ENCODE measurements around the gene MIS18A. TPM values are rescaled to one million over a fixed set of nuclear protein-coding genes. Genes with fewer than 3 reads are reported as not detected.
"Not testable (repeated sequence)": the region's sequence is repeated elsewhere in the genome, so short reads cannot be mapped to it uniquely, and the experiment has no call there.

MIS18A gene
- total RNA-seq, 1 experiment from 2014 or later = 14.9 TPM

- DNase-seq = no peak
- no peaks in the 10 kb centered on the region for H3K27me3 ChIP-seq
- H3K36me3 ChIP-seq = peaks cover 3% of the 10 kb centered on the region
- H3K9me3 ChIP-seq = no peaks in the 10 kb centered on the region
- H3K4me3 ChIP-seq = no peak overlapping the region
These were observed 2.2 kb downstream of the MIS18A start for GRCh38 chr21:32276671-32277070.

GRCh38 chr21:32270748-32271147, 8.1 kb downstream of the MIS18A start:
- no peak overlapping the region for H3K4me3 ChIP-seq
- no peaks in the 10 kb centered on the region for H3K27me3 ChIP-seq
- no peak for DNase-seq
- peaks cover 22% of the 10 kb centered on the region for H3K36me3 ChIP-seq
- no peaks in the 10 kb centered on the region for H3K9me3 ChIP-seq

GRCh38 chr21:32265321-32265720, 13.5 kb downstream of the MIS18A start:
- not testable (repeated sequence) for DNase-seq, H3K9me3 ChIP-seq

GRCh38 chr21:32261929-32262328, 16.9 kb downstream of the MIS18A start:
- H3K4me3 ChIP-seq = no peak overlapping the region

More at GRCh38 chr21:32265321-32265720, 13.5 kb downstream of the MIS18A start:
- not testable (repeated sequence) for H3K4me3 ChIP-seq, H3K27me3 ChIP-seq
- H3K36me3 ChIP-seq = peaks cover 16% of the 10 kb centered on the region

GRCh38 chr21:32260130-32260529, 18.7 kb downstream of the MIS18A start:
- Histone ChIP-seq H3K27me3 (no peaks in the 10 kb centered on the region), H3K36me3 (no peaks in the 10 kb centered on the region), H3K4me3 (no peak overlapping the region), H3K9me3 (no peaks in the 10 kb centered on the region)
- no peak for DNase-seq

More at GRCh38 chr21:32261929-32262328, 16.9 kb downstream of the MIS18A start:
- H3K27me3 ChIP-seq = no peaks in the 10 kb centered on the region
- no peaks in the 10 kb centered on the region for H3K9me3 ChIP-seq
- H3K36me3 ChIP-seq = peaks cover 5% of the 10 kb centered on the region
- DNase-seq = no peak

- not testable (repeated sequence) for DNase-seq, H3K9me3 ChIP-seq, H3K36me3 ChIP-seq, H3K27me3 ChIP-seq, H3K4me3 ChIP-seq
These were observed 20.1 kb downstream of the MIS18A start for GRCh38 chr21:32258786-32259048.

- H3K4me3 ChIP-seq = no peak overlapping the region
- no peaks in the 10 kb centered on the region for H3K36me3 ChIP-seq
- H3K9me3 ChIP-seq = no peaks in the 10 kb centered on the region
- H3K27me3 ChIP-seq = no peaks in the 10 kb centered on the region
- peak; percentile 64 for DNase-seq
These were observed 20.7 kb downstream of the MIS18A start for GRCh38 chr21:32257962-32258785.

GRCh38 chr21:32256873-32257620, 21.8 kb downstream of the MIS18A start:
- Histone ChIP-seq H3K36me3 (no peaks in the 10 kb centered on the region), H3K4me3 (no peak overlapping the region)

GRCh38 chr21:32256251-32256650, 22.6 kb downstream of the MIS18A start:
- H3K36me3 ChIP-seq = no peaks in the 10 kb centered on the region
- H3K27me3 ChIP-seq = no peaks in the 10 kb centered on the region
- no peak for DNase-seq
- no peak overlapping the region for H3K4me3 ChIP-seq
- no peaks in the 10 kb centered on the region for H3K9me3 ChIP-seq

More at GRCh38 chr21:32256873-32257620, 21.8 kb downstream of the MIS18A start:
- DNase-seq = peak; percentile 76
- no peaks in the 10 kb centered on the region for H3K27me3 ChIP-seq
- H3K9me3 ChIP-seq = no peaks in the 10 kb centered on the region

- Histone ChIP-seq H3K4me3 (no peak overlapping the region), H3K9me3 (no peaks in the 10 kb centered on the region), H3K36me3 (no peaks in the 10 kb centered on the region), H3K27me3 (no peaks in the 10 kb centered on the region)
- no peak for DNase-seq
These were observed 25.6 kb downstream of the MIS18A start for GRCh38 chr21:32253215-32253641.

GRCh38 chr21:32252136-32252535, 26.7 kb downstream of the MIS18A start:
- Histone ChIP-seq H3K36me3 (no peaks in the 10 kb centered on the region), H3K9me3 (no peaks in the 10 kb centered on the region), H3K4me3 (no peak overlapping the region), H3K27me3 (no peaks in the 10 kb centered on the region)
- DNase-seq = no peak

GRCh38 chr21:32249511-32250280, 29.2 kb downstream of the MIS18A start:
- Histone ChIP-seq H3K9me3 (no peaks in the 10 kb centered on the region), H3K36me3 (no peaks in the 10 kb centered on the region), H3K27me3 (no peaks in the 10 kb centered on the region), H3K4me3 (no peak overlapping the region)
- DNase-seq = no peak

- Histone ChIP-seq H3K4me3 (no peak overlapping the region), H3K36me3 (no peaks in the 10 kb centered on the region), H3K9me3 (no peaks in the 10 kb centered on the region), H3K27me3 (no peaks in the 10 kb centered on the region)
- DNase-seq = no peak
These were observed 30.0 kb downstream of the MIS18A start for GRCh38 chr21:32248571-32249461.

- DNase-seq = no peak
- H3K9me3 ChIP-seq = no peaks in the 10 kb centered on the region
- no peaks in the 10 kb centered on the region for H3K27me3 ChIP-seq
- H3K4me3 ChIP-seq = no peak overlapping the region
- H3K36me3 ChIP-seq = no peaks in the 10 kb centered on the region
These were observed 32.2 kb downstream of the MIS18A start for GRCh38 chr21:32246571-32247140.

GRCh38 chr21:32245971-32246370, 32.9 kb downstream of the MIS18A start:
- Histone ChIP-seq H3K9me3 (no peaks in the 10 kb centered on the region), H3K36me3 (no peaks in the 10 kb centered on the region), H3K4me3 (no peak overlapping the region), H3K27me3 (no peaks in the 10 kb centered on the region)
- no peak for DNase-seq

Data from MG63 (cell line).